Left renal cortex interstitium (tissue), 4 donors: Measurements from ENCODE around the gene CORO6. TPM values are rescaled to one million over a fixed set of nuclear protein-coding genes. Genes with fewer than 3 reads are reported as not detected.
"Not testable (repeated sequence)": the region's sequence is repeated elsewhere in the genome, so short reads cannot be mapped to it uniquely, and the experiment has no call there.

Experiments
- DNase-seq, 4 donors: peaks; one replicate each; pipeline ENCODE4 v3.0.0-alpha.2; 2013; ENCODE audit warnings: low read depth in 4 of 4, low spot score in 2 of 4, missing footprints in 1 of 4
- polyA plus RNA-seq, 4 donors: library from polyadenylated mRNA; unstranded; fragments of 120-200 nt; gene quantifications; one replicate each; pipeline ENCODE4 v1.2.1, GENCODE V29; 2013; ENCODE audit not compliant: insufficient read length in 4 of 4

CORO6 gene
- polyA plus RNA-seq, result 1 to 10 TPM; 1.9 to 5.5 (median 3.5) TPM

DNA sequence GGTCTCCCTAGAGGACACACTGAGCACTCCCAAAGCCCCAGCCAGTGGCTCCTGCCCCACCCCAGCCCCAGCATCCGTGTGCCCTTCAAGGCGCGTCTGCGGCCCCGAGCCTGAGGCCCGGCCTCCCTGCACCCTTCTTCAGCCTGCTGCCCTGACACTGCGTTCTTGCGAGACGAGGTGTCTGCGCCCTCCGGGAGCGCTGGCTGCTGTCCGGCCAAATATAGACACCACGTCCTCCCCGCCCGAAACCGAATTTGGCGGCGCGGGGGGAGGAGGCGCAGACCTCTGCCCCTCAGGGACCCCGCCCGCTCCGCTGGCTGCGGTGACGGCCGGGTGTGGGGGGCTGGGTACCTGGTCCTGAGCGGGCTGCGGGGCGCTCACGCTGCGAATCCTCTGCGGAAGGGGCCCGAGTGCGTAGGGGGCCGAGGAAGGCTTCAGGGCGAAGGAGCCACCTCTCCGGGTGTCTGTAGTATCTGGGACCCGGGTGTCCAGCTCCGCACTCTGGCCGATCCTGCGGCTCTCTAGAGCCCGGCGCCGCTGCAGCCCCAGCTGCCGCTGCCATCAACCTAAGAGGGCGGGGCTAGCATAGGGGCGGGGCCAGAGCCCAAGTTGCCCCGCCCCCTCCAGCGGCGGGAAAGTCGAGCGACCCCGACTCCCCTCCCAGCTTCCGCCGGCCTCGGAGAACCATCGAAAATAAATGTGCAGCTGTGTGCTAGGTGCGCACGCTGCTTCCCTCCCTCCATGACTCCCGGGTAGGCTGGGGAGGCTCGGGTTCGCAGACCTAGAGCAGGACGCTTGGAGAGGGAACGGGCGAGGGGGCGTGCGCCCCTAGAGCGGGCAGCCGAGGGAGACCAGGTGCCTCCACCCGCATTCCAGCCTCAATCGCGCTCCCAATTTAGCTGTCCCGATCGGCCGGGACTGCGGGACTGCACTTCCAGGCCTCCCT, at the start of gene CORO6:
CORO6 (minus strand) TSS at position 576 of the 946 bp plus-strand sequence. CDS start 1,491 bp downstream, outside the sequence.
- no peak for DNase-seq

DNA sequence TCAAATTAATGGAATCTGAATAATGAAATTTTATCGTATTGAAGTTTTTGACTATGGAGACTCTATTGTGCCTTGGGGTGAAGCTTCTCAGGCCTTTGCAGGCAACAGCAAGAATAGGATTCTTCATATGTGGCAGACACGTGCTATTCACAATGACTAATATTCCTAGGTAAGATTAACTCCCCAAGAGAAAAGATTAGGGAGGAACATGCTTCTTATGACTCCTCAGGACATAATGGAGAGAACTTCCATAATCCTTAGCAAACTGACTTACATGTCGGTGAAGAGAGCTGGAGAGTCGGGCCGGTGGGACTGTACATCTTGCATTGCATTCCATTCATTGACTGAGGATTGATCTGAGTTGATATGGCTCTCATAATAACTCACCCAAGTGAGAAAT, 48.9 kb upstream of the CORO6 start:
- DNase-seq, result no peak

DNA sequence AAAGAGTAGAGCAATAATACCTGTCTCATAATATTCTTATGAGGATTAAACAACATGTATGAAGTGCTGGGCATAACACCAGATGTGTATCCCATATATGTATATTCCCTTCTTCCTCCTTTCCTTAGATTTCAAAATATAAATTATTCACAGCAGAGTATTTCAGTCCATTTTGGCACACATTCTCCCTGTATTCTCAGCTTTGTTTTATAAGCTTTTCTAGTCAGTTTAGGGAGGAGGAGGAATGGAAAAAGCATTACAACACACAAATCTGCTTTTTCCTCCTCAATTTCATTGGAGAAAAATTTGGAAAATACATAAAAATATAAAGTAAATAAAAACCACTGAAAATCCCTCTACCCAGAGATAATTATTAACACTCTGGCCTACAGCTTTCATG, 46.6 kb upstream of the CORO6 start:
- no peak for DNase-seq

DNA sequence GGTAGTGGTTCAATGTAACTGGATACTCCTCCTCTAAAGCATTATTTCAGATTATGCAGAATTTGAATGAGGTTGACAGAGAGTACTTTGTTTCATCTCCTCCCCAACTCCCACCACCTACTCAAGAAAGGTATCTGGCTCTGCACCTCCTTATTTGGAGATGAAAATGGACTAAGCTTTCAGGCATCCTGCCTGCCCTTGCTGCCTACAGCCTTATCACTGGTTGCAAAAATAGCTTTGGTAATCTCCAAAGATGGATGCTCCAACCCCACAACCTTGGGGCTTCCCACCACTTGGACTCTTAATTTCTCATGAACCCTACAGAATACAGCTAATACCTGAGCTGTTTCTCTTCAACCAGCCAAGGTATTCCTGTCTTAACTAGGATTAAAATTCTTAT, 45.3 kb upstream of the CORO6 start:
- no peak for DNase-seq

DNA sequence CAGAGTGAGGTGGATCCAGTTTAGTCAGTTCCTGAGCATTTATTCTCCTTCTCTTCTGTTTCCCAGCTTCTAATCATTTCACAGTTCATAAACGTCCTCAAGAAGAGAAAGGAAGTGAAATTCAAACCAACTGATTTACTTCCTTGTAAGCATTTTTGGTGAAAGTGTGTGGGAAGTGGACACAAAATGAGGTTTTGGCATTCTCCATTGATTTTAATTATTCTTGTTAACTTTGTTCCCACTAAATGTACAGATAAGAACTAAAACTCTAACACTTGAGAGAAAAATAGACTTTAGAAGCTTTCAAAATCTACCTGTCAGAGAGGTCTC, 42.7 kb upstream of the CORO6 start:
- no peak for DNase-seq

DNA sequence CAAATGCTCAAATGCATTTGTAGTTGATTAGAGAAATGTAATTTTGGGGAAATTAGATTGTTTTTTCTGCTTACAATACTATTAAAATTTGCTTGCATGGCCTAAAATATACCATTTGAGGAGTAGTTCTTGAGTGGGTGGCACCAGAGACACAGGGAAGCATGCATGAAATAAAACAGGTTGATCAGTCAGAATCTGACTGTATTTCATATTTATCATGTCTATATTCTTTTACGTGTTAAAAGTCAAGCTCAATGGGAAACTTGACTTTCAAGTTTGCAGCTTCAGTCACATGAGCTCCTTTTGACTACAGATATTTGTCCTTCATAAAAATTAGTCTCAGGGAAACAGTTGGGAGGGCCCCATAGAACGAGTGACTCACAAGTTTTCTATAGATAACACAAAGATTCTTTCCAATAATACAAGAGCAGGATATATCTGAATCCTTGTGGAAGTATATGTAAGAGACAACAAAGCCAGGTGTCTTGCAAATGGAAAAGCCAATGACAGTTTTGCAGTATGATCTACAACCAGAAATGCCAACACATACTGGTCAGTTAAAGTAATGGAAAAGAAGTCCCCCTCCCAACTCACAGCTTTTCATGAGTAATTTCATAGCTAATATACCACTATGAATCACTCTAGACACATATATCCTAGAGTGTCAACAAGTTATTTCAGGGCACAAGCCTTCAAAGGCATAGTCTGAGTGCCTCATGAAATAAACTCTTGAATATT, 42.2 kb upstream of the CORO6 start:
- DNase-seq, result no peak

DNA sequence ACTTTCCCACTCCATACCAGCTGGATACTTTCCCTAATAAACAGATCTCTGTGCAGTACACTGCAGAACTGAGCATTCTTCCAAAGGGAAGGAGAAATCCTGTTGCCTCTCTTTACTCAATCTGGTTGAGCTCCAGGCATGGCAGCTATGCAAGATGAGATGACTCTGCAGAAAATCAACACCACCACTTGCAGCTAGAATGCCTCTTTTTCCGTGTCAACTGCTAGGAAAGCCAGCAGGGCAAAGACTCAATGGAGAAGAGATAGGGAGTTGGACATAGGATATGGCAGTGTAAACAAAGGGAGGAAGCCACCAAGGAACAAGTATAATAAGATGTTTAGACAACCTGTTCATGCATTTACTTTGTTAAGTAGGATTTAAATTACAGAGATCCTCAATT, 40.4 kb upstream of the CORO6 start:
- DNase-seq, result no peak

DNA sequence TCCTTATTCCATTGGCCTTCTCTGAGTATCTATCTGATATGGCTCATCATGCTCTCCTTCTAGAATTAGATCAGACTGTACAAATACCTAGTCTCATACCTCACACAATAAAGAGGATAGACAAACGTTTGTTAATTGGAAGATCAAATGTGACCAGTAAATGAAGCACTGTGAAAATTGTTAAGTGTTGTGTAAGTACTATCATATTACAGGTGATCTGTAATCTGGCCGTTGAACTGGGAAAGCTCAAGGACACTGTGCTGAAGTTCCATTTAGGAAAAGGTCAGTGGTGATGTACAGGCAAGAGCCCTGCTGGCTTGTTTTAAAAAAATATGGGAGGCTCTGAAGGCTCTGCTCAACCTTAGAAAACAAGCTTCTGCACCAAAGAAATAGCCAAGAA, 38.5 kb upstream of the CORO6 start:
- no peak for DNase-seq

DNA sequence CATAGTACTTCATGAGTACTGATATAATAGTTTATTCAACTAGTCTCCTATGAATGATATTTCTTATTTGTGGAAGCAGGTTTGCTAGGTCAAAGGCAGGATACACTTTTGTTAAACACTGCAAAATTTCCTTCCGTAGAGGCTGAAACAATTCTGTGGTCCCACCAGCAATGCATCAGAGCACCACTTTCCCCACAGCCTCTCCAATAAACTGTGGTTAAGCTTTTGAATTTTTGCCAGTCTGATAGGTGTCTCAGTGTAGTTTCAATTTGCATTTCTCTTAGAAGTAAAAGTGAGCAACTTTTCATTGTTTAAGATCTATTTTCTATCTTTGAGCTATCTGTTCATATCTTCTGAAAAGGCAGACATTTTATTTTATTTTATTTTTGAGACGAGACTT, 36.4 kb upstream of the CORO6 start:
- DNase-seq, result no peak

DNA sequence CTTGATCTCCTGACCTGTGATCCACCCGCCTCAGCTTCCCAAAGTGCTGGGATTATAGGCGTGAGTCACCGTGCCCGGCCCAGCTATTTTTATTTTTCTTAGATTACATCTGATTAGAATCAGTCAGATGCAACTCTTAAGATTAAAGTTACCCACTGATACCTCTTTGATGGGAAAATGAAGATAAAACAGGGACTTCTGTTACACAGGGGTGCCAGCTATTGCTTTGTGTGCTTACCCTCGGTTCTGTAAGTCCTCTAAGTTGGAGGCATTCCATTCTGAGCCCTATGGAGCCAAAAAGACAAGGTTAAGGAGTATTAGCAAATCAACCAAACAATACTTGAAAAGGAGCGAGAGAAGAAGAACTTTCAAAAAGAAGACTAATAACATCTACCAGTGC, 32.6 kb upstream of the CORO6 start:
- no peak for DNase-seq

DNA sequence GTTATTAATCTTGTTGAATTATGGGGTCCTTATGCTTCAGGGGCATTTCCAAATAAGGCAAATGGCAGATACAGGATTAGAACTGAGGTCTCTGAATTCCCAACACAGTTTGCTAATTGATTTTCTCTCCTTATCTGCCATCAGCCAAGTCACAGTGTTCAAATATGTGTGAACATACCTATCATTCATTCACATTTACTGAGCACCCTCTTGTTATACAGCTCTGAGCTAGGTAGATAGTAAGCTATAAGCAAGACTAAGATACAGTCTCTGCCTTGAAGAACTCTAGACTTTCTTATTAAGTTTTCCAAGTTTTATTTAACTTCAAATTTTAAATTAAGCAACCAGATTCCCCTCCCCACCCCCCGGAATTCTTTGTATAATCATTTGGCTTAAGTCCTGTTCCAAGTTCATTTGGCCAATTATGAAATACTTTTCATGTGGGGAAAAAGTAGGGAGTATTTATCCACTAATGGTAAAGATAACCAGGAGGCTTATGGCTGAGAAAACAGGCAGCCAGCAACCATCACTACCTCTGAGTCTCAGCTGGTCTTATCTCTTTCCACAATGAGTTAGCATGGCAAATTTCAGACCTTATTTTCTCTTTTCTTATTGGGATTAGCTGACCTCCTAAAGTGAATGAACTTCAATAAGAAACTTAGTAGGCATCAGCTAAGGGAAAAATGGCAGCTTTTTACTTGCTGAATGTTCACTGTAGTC, 31.4 kb upstream of the CORO6 start:
- no peak for DNase-seq

DNA sequence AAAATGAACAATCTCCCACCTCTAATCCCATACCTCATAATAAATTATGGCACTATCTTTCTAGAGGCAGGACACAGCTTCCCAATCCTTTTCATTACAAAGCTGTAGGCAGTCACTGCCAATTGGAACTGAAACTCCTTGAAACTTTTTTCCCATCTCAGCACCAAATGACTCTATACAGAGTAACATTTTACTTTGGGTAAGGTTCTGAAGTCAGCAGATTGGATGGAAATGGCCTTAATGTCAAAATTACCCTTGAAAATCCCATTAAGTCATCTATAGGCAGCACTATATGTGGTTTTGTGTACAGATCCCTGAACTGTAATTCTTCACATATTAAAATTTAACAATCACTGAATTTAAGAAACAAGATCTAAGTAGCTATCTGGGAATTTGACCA, 30.3 kb upstream of the CORO6 start:
- DNase-seq, result no peak

DNA sequence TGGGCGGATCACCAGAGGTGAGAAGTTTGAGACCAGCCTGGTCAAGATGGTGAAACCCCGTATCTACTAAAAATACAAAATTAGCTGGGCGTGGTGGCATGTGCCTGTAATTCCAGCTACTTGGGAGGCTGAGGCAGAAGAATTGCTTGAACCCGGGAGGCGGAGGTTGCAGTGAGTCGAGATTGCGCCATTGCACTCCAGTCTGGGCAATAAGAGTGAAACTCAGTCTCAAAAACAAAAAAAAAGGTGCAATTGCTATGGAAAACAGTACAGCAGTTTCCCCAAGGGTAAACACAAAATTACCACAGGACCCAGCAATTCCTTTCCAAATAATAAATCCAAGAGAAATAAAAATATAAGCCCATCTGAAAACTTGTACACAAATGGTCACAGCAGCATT, 29.2 kb upstream of the CORO6 start:
- not testable (repeated sequence) for DNase-seq

DNA sequence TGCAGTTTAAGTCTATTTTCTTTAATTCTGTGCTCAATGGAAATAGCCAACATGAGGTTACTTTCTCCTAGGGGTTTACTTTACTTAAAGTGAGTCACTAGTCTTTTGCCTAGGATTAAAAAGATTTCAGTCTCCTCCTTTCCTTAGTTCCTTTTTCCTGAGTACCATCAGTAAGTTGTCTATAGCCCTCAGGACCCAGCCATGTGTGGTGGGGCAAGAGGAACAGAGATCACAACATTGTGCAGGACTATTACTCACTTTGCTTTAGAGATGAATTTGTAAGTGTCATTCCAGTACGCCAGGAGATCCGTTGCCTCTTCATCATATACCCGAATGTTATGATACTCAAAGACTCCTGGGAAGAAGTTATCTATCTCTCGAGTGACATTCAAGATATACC, 27.7 kb upstream of the CORO6 start:
- no peak for DNase-seq

DNA sequence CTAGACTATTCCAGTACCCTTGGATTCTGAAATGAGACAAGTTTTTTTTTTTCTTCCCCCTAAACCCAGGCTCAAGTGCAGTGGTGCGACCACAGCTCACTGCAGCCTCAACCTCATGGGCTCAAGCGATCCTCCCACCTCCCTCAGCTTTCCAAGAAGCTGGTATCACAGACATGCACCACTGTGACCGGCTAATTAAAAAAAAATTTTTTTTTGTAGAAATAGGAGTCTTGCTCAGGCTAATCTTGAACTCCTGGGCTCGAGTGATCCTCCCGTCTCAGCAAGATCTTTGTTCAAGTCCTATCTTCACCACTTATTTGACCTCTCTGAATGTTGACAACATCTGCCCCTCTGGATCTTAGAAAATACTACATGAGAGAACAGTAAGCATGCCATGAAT, 26.6 kb upstream of the CORO6 start:
- DNase-seq, result no peak

DNA sequence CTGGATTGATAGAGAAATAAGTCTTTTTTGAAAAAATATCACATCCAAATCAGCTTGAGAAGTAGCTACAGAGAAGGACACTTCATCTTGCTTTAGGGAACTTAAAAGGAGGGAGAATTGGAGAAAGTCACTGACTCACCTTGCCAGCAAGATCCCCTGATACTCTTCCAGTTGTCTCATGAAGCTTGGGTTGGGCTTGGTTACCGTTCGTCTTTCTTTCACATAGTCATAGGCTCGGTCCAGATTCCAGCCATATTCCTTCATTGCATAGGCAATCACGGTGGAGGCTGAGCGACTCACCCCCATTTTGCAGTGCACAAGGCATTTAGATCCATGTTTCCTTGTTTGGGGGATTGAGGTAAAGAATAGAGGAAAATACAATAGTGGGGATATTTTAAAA, 25.3 kb upstream of the CORO6 start:
- DNase-seq, result no peak

DNA sequence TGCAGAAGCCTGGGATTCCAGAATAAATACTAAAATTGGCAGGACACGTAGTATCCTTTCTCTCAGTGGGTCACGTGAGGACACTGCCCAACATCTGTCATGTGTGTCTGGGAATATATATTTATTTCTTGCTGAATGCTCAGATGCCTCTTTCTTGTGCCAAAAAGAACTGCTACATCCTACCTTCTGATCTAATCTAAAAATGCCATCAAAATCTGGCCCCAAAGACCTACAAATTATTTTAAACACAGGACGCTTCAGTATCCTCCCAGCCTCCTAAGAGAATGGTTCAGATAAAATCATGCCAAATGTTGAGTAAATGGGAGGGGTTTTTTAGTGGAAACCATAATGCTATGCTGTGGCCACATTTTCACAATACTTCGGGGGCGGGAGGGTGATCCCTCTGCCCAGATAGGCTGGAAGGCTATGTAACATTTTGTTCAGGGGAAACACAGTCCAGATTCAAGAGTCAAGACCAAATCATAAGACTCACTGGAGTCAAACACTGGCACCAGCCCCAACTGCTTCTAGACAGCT, 22.9 kb upstream of the CORO6 start:
- DNase-seq, result no peak

DNA sequence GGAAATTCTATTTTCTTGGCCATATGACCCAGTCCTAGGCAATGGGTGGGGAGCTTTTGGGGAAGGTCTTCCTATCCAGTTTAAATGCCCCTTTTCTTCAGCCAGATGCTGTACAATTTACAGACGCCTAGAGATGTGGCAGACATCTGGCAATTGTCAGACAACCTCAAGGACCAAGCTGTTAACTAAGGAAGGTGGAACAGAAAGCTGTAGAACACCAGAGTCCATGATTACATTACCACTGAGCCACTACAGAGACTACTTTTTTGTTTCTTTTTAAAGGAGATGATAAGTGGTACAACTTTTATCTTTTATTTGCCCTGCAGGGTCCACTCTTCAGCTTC, 21.1 kb upstream of the CORO6 start:
- DNase-seq, result no peak

DNA sequence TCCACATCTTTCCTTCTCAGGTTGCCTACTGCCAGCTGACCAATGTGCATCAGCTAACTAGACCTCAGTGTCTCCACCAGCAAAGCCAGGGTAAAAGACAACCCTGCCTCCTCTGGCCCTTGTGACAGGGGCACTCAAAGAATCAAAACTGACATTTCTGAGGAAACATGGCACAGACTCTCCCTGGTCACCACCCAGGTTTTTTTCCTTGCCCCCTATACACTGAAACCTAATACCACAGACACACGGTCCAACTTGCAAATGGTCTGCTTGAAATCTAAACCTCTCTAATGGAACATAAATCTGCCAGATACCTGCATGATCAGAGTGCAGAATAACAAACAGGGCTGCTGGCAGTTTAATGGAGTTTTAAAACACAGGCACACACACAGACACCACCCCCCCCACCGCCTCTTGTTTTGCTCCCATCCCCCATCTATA, 19.5 kb upstream of the CORO6 start:
- DNase-seq, result peak in 3 of 4 donors; percentile 69 to 86 (median 74)

DNA sequence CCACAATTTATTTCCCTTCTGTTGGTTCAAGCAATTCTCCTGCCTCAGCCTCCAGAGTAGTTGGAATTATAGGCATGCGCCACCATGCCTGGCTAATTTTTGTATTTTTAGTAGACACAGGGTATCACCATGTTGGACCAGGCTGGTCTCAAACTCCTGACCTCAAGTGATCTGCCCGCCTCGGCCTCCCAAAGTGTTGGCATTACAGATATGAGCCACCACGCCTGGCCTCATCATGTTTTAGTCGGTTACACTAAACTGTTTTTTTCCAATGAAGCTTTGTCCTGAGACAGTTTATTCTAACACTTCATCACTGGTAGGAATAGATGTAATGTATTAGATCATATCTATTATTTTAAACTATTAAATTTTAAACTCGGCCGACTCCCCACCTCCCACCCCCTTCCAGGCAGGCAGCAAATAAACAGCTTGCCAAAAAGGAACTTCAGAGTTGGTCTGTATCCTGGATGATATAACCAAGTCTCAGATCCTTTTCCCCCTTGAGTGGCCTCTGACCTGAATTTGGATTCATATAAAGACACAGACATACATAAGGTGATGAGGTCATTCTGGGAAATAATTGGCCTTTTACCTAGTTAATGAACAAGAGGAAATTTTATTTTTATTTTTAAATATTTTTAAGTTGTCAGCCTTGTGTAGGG, 18.4 kb upstream of the CORO6 start:
- DNase-seq, result no peak

DNA sequence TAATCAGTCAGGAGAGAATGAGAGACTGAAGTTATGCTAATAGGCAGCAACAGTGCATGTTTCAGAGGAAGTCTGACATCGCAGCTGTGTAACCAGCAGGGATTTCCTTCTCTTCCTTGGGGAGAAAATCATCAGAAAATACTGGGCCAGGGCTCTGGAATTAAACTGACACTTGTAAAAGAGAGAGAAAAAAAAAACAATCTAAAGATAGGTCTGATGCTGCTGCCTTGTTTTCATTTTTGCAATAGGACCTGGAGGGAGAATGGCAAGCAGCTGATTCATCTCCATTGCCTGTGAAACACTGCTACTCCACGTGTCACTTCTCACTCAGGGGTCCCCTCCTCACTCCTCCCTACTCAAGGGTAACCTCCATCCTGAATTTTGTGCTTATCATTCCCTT, 17.7 kb upstream of the CORO6 start:
- no peak for DNase-seq
